ENCODE measurements around the gene BRSK2.

BRSK2 gene

GRCh38 chr11:1397146-1397861 is 7.6 kb downstream of the BRSK2 start:
- no peak for DNase-seq (ENCODE audit: low read depth in 1 of 2, low spot score in 1 of 2)
- in situ Hi-C loops (cut with HindIII; ENCODE audit: low pct_unique_long_range_greater_than_20kb, low sequenced_read_pairs): no loop called here
- no peak for TF ChIP-seq JUND (IDR thresholded peaks at IDR 0.05; ENCODE audit: low read depth)

- in situ Hi-C loops (cut with HindIII; ENCODE audit: low pct_unique_long_range_greater_than_20kb, low sequenced_read_pairs): no loop called here
- DNase-seq (ENCODE audit: low read depth in 1 of 2, low spot score in 1 of 2): no peak
- no peak for TF ChIP-seq JUND (IDR thresholded peaks at IDR 0.05; ENCODE audit: low read depth)
Measured at GRCh38 chr11:1397862-1398527, 8.3 kb downstream of the BRSK2 start.

- in situ Hi-C loops (cut with HindIII; ENCODE audit: low pct_unique_long_range_greater_than_20kb, low sequenced_read_pairs): no loop called here
- TF ChIP-seq JUND (IDR thresholded peaks at IDR 0.05; ENCODE audit: low read depth): no peak
- DNase-seq (ENCODE audit: low read depth in 1 of 2, low spot score in 1 of 2): no peak
Measured at GRCh38 chr11:1398528-1399235, 8.9 kb downstream of the BRSK2 start.

- in situ Hi-C loops (cut with HindIII; ENCODE audit: low pct_unique_long_range_greater_than_20kb, low sequenced_read_pairs): no loop called here
- no peak for TF ChIP-seq JUND (IDR thresholded peaks at IDR 0.05; ENCODE audit: low read depth)
- no peak for DNase-seq (ENCODE audit: low read depth in 1 of 2, low spot score in 1 of 2)
Measured at GRCh38 chr11:1399386-1400316, 9.9 kb downstream of the BRSK2 start.

- DNase-seq (ENCODE audit: low read depth in 1 of 2, low spot score in 1 of 2): no peak
- TF ChIP-seq JUND (IDR thresholded peaks at IDR 0.05; ENCODE audit: low read depth): no peak
- in situ Hi-C loops (cut with HindIII; ENCODE audit: low pct_unique_long_range_greater_than_20kb, low sequenced_read_pairs): no loop called here
Measured at GRCh38 chr11:1400317-1401170, 10.8 kb downstream of the BRSK2 start.

- TF ChIP-seq JUND (IDR thresholded peaks at IDR 0.05; ENCODE audit: low read depth): no peak
- DNase-seq (ENCODE audit: low read depth in 1 of 2, low spot score in 1 of 2): no peak
- in situ Hi-C loops (cut with HindIII; ENCODE audit: low pct_unique_long_range_greater_than_20kb, low sequenced_read_pairs): no loop called here
Measured at GRCh38 chr11:1401171-1401445, 11.4 kb downstream of the BRSK2 start.

- in situ Hi-C loops (cut with HindIII; ENCODE audit: low pct_unique_long_range_greater_than_20kb, low sequenced_read_pairs): no loop called here
- DNase-seq (ENCODE audit: low read depth in 1 of 2, low spot score in 1 of 2): peak; percentile 79 to 89
- no peak for TF ChIP-seq JUND (IDR thresholded peaks at IDR 0.05; ENCODE audit: low read depth)
Measured at GRCh38 chr11:1401656-1402221, 12.0 kb downstream of the BRSK2 start.

- in situ Hi-C loops (cut with HindIII; ENCODE audit: low pct_unique_long_range_greater_than_20kb, low sequenced_read_pairs): no loop called here
Measured at GRCh38 chr11:1402355-1403077, 12.8 kb downstream of the BRSK2 start.

GRCh38 chr11:1403078-1403620 is 13.4 kb downstream of the BRSK2 start:
- DNase-seq (ENCODE audit: low read depth in 1 of 2, low spot score in 1 of 2): no peak
- in situ Hi-C loops (cut with HindIII; ENCODE audit: low pct_unique_long_range_greater_than_20kb, low sequenced_read_pairs): no loop called here
- TF ChIP-seq JUND (IDR thresholded peaks at IDR 0.05; ENCODE audit: low read depth): no peak

More at GRCh38 chr11:1402355-1403077, 12.8 kb downstream of the BRSK2 start:
- DNase-seq (ENCODE audit: low read depth in 1 of 2, low spot score in 1 of 2): no peak
- no peak for TF ChIP-seq JUND (IDR thresholded peaks at IDR 0.05; ENCODE audit: low read depth)

GRCh38 chr11:1403721-1404460 is 14.2 kb downstream of the BRSK2 start:
- in situ Hi-C loops (cut with HindIII; ENCODE audit: low pct_unique_long_range_greater_than_20kb, low sequenced_read_pairs): no loop called here
- no peak for DNase-seq (ENCODE audit: low read depth in 1 of 2, low spot score in 1 of 2)
- TF ChIP-seq JUND (IDR thresholded peaks at IDR 0.05; ENCODE audit: low read depth): no peak
